COLO668 (cell line): ENCODE measurements around the gene ACAP2.

Experiments used
- DNase-seq: peaks from one replicate; lab custom pipeline; 2025; ENCODE audit not compliant: unreplicated experiment; lab: John Stamatoyannopoulos, UW

Gene ACAP2

DNA sequence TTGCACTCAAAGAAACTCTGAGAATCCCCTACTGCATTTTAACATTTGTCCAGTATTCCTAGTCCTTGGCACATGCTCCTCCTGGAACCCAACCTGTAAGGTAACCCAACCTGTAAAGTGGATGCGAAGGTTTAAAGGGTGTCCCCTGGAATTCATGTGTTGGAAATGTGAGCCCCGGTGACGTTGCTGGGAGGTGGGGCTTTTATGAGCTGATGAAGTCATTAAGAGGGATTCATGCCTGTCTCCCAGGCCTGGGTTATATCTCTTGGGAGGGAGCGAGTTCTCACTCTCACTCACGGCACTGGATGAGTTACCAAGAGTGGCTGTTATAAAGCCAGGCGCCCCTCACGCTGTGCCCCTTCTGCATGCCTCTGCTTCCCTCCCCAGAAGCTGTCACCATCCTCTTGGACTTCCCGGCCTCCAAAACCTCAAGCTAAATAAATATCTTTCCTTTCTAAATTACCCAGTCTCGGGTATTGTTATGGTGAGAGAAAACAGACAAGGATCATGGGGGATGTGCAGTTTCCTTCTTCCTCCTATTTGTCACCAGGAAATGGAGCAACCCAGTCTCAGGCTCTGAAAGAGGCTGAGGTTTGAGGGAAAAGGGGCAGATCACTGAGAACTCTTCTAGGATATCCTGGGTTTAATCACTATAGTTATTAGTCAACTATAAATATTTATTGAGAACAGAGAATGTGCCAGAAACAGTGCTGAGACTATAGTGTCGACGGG, 179.5 kb downstream of the ACAP2 start:
- DNase-seq = no peak

DNA sequence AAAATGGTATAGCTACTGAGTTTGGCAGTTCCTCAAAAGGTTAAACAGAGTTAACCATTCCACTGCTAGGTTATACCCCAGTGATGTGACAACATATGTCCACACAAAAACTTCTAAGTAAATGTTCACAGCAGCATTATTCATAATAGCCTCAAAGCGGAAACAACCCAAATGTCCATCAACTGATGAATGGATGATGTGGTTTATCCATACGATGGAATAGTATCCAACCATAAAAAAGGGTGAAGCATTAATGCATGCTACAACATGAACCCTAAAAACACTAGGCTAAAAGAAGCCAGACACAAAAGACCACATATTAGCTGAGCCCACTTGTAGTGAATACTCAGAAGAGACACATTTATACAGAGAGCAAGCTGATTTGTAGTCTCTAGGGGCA, 180.9 kb downstream of the ACAP2 start:
- no peak for DNase-seq

DNA sequence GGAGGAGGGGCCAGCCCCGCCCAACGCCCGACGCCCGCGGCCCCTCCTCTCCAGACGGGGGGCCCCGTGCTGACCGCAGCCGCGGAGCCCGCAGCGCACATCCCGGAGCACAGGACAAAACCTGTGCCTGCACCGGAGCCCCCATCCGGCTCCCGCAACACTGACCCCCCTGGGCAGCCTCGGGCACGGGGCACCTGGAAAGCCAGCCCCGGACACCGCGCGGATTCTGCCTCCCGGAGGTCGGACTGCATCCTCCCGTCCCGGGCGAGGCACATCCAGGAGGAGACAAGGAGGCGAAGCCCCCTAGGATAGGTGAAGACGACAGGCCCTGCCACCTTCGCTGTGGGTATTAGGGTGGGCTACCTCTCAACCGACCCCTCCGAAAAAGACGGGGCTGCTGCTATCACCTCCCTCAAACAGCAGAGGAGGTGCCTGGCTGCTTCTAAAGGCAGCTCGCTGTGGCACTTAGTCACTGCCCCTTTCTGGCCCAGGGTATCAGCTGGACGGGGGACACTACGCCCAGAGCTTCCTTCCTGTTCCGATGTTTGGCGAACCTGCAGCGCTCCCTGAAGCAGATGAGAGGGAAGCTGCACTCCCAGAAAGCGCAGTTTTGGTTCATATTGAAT, 182.4 kb downstream of the ACAP2 start:
- DNase-seq = peak; percentile 43

DNA sequence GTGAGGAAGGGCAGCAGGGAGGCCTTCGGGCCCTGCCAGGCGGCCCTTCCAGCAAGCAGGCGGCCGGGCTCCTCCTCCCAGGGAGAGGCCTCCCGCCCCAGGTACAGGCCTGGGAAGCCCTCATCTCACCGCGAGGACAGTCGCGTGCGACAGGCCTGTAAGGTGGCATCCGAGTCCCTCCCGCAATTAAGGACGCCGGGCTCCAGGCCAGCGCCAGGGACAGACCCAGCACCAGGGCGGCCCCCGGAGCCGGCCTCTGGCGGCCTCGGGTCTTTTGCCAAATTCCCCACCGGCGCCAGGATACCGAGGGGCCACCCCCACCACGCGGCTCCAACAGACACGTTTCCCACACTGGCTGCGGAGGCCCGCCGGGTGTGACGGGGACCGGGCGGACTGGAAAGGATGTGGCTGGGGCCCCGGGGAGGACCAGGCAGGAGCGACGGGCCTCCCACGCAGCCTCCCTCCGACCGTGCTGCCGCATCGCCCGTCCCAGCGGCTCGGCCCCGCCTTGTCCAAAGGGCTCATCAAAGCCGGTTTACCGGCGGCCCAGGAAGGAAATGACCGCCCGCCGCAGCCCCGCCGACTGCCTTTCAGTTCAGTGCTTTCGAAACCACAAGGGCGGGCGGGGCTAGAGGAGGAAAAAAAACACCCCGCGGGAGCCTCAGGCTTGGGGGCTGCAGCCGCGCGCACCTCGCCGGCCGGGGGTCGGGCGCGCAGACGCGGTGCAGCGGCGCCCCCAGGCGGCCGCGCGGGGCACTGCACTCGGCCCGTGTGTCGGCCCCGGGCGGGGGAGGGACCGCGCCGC, 183.1 kb downstream of the ACAP2 start:
- peak; percentile 75 for DNase-seq

DNA sequence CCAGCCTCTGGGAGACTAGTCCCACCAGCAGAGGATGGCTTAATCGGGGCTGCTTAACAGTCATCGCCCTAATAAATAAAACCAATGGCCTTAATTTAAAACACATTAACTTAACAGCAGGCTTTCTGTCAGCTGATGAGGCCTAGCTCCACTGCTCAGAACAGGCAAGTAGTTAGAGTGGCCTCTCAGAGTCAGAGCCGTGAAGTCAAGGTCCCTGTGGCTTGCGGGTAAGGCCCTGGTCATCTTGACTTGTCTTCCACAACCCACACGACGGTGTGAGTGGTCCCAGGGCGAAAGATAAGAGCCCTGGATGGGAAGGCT, 183.7 kb downstream of the ACAP2 start:
- no peak for DNase-seq

DNA sequence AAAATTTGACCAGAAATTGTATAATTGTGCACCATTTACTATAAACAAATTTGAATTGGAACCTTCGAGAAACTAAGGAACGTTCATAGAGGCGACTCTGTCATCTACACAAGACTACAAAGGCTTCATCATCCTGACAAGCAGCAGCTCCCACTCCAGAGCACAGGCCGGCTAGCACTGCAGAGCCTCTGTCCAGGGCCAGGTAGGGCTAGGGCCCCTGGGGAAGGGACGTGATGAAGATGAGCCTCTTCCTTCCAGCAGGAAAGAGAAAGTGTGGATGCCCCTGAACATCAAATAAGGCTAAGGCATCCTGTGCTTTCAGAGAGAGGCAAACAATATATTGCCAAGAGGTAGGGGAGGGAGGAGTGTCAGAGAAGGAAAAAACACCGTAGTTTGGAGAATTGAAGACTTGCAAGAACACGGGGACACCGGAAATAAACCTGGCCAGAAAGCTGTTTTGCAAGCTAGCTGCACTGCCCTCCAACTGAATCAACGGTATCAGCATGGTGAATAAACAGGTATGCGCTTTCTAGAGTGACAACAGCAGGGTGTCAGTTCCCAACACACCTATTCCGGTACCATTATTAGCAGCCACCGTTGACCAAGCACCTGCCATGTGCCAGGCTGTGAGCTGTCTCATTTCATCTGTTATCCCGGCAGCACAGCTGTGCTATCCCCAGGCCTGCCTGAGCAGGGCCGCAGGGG, 184.2 kb downstream of the ACAP2 start:
- DNase-seq = peak; percentile 38

DNA sequence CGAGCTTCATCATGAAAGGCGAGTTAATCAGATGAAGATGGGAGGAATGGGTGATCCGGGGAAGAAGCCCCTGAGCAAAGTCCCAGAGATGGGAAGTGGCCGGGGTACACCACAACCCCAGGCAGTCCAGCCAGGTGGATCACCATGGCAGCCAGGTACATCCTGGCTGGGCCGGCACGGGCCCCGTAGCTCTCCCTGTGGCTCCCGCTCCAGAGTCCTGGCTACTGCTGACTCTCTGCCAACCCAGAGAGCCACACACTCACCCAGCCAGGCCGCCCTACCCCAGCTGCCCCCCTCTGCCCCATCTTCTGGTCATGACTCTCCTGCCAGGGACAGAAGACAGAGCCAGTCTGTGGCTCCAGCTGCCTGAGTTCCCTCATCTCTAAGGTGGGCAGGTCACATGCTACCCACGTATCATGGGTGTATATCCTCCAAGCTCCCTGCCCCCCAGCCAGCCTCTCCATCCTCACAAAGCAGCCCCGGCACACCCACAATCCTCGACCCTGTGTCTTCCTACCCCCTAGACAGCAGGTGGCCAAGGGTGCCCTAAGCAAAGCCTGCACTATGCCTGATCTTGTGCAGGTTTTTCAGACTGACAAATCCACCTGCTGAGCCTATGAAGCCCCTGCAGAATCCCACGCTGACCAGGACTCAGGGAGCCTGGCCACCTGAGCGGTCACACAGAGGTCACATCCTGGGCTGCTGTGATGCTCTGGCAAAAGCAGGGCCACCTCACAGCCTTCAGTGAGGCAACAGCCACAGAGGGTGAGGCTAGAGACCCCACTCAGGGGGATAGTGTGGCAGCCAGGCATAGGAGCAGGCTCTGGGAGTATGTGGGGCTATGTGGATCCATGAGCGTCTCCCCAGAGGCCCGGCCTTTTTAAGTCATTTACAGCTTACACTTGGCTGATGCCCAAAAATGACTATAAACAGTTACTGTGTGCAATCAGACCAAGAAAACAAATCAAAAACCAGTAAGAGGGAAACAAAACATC, 185.1 kb downstream of the ACAP2 start:
- no peak for DNase-seq

DNA sequence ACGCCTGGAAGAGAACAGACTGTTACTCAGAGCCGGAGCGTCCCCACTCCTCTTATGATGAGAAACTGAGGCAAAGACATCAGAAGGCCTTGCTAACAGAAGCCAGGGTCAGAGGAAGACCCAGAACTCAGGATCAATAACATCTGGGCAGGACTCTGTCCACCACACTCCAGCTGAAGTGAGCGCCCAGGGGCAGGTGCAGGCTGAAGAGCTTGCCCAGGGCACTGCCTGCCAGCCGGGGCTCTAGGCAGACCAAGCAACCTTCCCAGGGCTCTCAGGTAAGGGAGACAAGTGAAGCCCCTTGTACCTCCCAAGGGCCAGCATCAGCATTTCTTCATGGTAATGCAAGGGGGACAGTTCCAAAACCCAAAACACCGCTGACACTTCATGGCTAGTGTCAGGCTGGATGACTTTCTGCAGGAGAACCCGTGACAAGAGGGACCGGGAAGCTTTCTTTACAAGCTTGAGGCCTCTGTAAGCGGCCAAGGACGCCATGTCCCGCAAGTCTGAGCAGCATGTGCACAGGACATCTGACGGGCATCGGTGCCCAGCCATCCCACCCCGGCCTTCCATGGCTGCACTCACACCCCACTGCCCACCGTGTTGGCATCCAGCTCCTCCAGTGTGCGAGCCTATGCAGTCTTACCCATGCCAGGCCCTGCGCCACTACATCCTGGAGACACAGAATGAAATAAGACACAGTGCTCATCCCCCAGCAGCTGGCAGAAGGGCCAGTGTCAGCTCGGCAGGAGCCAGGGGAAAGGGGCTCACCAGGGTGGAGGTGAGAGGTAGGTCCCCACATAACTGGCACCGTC, 186.0 kb downstream of the ACAP2 start:
- no peak for DNase-seq

DNA sequence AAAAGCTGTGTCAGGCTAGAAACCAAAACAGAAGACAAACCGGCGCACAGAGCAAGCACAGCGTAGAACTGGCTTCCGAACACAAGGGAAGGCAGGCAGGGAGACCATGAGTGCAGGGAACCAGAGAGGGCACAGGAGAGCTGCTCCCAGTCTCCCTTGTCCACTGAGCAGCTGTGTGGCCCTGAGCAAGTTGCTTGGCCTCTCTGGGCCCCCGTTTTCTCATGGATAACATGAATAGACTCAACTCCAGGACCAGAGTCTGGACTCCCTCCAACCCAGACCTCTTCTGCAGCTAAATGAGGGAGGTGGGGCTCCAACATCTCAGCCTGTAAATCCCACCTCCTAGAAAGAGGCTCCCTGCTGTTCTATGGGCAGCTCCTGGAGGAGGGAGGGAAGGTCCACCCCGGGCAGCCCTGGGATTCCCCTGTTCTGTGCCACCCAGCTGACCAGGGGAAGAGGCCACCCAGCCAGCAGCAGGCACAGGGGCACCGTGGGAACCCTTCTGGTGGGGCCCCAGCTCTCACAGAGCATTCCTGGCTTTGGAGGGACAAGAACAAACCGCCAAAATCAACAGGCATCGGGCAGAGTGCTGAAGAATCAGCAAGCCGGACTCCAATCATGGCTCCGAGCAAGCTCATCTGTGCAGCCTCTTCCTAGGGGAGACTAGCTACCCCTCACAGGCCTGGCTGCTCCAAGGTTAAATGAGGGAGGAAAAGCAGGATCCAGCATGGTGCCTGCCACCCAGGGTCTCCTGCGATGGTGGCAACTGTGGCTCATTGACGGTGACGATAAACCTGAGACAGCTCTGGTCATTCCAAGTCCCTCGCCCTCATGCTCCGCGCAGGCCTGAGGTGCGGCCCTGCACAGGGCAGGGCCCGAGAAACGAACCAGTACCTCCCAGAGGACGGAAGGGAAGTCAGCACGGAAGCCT, 187.0 kb downstream of the ACAP2 start:
- DNase-seq = no peak

DNA sequence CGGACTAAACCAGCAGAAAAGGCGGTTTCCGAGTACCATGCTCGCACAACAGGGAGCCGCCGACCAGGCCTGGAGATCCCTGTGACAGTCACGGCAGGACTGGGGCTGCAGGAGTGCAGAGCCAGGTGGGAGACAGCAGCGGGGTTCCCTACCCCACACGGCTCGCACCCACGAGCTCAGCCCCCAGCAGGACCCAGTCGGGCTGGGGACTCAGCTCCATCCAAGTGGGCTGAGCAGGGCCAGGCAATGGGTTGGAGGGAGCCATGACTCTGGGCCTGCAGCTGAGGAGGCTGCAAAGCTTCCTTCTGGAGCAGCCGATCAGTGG, 187.7 kb downstream of the ACAP2 start:
- DNase-seq = no peak

DNA sequence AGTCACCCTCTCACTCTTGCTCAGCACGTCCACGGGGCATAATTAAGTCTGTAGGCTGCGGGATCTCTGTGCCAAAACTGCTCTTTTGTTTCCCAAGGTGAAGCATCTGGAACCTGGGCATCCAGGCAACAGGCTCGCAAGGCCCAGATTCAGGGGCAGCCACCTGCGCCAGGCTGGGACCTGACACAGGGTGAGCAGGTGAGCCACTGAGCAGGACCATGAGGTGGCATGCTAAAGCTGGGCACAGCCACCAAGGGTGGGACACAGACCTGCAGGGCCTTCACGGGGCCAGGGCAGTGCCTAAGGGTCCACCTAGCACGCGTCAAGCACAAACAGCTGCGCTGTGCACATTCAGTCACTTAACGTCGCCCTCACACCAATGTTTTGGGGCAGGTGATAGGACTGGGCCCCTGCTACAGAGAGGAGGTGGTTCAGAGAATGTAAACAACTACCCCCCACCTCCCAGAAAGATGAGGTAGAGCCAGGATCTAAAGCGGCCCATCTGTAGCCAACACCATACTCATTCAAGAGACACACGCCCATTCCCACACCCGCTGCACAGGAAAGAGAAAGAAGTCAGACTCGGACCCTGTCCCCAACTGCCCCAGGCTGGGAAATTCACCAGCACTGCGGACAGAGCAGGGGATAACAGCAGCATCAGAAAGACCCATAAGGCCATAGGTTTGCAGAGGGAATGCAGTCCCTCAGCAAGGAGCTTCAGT, 188.2 kb downstream of the ACAP2 start:
- DNase-seq = no peak

DNA sequence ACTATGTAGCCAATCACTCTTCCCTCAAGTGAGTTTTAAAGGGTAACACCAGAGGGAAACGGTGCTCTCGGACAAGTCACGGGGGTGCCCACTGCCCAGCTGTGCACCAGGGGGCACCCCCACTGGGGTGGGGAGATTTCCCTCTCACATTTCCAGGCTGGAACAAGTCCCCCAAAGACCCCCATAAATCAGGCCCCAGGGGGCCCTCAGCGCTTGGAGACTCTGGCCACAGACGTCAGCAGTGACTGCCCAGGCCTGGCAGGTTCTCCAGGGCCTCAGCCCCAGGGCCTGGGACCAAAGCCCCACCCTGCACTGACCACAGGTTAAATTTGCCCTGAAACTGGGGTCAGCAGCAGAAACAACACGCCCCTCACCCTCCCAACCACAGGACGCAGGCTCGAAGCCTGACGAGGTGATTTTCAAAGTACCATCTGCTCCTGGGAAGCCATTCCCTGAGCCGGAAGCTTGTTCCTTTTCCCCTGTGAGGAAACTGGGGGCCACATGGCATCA, 188.8 kb downstream of the ACAP2 start:
- DNase-seq = no peak

DNA sequence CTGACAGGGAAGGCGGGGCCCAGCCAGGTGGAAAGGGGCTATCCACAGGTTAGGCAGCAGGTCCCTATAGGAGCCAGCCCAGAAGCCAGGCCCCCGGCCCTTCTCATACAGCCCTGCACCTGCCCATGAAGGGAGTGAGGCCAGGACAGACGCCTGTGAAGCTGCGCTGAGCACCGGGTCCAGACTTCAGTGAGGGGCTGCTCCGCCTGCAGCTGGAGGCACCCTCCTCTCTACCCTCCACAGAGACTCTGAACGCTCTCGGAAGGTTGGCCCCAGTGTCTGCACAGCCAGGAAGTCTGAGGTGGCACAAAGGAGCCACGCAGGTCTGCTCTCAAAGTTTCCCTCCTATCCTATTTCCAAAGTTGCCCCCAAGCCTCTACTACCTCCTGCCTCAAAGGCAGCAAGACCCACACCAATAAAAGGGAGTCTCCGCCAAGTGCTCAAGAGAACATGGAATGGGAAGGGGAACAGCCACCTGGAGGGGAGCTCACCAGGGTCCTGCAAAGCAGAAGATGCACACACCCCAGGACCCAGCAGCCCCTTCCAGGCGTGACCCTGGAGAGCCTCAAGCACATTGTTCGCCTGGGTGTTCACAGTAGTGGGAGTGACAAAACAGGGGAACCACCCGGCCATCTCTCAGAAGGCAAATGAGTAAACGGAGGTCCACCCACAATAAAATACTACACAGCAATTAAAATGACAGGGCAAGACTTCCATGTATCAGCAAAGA, 191.3 kb downstream of the ACAP2 start:
- DNase-seq = peak; percentile 32

DNA sequence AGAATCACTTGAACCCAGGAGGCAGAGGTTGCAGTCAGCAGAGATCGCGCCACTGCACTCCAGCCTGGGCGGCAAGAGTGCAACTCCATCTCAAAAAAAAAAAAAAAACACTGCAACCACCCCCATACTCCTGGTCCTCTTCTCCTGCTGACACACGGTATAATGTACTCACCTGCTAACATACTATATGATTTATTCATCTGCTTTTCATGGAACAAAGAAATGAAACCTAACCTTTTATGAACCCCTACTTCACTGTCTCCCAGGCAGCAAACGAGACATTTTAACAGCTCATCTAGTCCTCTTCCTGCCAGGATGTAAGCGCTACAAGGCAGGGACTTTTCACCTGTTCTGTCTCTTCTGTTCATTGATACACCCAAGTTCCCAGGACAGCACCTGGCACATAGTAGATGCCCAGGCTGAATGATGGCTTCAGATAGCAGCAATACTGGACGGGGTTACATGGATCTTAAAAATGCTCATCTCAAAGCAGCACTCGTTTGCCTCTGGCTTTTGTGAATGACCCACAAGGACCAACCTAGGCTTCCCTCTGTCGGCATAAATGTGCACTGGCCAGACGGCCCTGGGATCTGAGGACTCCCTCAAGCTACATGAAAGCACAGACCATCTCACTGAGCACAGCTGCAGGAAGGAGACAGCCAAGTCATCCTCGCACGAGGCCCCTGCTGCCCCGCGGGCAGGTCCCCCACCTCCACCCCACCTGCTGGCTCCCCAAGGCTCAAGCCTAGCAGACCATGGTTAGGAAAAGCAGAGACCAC, 192.2 kb downstream of the ACAP2 start:
- DNase-seq = peak; percentile 68

DNA sequence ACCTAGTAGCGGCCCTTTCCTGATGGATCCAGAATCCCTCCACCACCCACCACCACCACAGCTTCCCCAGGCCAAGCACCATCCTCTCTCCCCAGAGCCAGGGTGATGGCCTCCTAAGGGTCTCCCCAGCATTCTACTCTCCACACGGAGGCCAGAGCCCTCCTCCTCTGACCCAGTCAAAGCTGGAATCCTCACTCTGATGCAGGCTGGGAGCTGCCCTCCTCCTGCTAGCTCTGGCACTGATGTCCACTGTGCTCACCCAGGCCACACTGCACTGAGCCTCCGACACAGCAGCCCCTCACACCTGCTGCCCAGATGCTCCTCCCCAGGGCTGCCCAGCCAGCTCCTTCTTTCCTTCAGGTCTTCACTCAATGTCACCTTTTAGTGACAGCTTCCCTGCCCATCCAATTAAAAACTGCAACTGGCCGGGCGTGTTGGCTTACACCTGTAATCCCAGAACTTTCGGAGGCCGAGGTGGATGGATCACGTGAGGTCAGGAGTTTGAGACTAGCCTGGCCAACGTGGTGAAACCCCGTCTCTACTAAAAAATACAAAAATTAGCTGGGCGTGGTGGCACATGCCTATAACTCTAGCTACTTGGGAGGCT, 192.9 kb downstream of the ACAP2 start:
- DNase-seq = no peak
